ENCODE results near the gene CTNNA1.
"Not testable (repeated sequence)": the region's sequence is repeated elsewhere in the genome, so short reads cannot be mapped to it uniquely, and the experiment has no call there.

Gene CTNNA1

GRCh38 chr5:138761115-138761514, 7.9 kb downstream of the CTNNA1 start:
- not testable (repeated sequence) for DNase-seq

DNA sequence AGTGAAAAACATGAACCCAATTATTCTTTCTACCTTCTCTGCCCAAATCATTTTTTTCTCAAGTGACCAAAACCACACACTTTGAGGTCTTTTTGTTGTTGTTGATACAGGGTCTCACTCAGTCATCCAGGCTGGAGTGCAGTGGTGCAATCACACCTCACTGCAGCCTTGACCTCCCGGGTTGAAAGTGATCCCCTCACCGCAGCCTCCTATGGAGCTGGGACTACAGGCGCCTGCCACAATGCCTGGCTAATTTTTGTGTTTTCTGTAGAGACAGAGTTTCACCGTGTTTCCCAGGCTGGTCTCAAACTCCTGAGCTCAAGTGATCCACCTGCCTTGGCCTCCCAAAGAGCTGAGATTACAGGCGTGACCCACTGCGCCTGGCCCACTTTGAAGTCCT, 8.4 kb downstream of the CTNNA1 start:
- not testable (repeated sequence) for DNase-seq

- no peak for DNase-seq
Observed at GRCh38 chr5:138762110-138762509, 8.9 kb downstream of the CTNNA1 start.

DNA sequence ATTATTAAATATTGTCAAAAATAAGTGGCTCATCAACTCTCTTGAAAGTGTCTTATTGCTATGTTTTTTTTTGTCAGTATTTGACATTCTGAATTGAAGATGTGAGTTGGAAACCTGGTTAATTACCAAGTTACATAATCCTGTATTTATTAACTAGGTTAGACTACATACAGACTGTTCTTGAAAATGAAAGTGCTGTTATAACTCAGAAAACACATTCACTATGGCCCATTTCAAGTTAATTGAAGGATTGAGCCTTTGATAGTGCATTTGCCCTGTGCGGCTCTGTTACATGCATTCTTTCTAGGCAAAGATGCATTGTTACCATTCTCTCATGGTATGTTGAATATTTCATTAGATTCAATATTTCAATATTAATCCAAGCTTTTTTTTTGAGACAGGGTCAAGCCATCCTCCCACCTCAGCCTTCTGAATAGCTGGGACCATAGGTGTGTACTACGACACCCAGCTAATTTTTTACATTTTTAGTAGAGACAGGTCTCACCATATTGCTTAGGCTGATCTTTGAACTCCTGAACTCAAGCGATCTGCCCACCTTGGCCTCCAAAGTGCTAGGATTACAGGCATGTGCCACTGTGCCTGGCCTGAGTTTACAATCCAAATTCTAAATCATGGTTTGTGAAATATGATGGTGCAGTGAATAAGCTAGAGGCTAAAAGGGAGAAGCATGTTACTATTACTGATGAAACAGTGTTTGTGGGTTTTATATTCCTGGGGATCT, 10.0 kb downstream of the CTNNA1 start:
- no peak for DNase-seq

DNA sequence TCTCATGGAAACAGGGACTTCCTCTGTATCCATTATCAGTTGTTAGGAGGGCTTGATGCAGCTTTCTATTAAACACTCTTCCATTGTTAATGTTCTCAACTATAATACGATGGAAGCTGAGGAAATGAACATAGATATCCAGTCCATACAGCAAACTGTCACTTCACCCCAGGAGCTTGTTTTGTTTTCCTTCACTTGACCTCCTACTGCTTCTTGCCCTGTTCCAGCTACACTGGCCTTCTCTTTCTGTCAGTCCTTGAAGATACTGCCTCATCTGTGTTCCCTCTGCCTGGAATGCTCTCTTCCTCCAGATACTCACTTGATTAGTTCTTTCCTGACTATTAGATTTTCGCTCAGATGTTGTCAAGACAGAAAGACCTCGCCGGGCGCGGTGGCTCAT, 17.1 kb downstream of the CTNNA1 start:
- DNase-seq: no peak

- no peak for DNase-seq
Observed at GRCh38 chr5:138770977-138771376, 17.8 kb downstream of the CTNNA1 start.

GRCh38 chr5:138772986-138773594, 19.9 kb downstream of the CTNNA1 start:
- DNase-seq: no peak

DNA sequence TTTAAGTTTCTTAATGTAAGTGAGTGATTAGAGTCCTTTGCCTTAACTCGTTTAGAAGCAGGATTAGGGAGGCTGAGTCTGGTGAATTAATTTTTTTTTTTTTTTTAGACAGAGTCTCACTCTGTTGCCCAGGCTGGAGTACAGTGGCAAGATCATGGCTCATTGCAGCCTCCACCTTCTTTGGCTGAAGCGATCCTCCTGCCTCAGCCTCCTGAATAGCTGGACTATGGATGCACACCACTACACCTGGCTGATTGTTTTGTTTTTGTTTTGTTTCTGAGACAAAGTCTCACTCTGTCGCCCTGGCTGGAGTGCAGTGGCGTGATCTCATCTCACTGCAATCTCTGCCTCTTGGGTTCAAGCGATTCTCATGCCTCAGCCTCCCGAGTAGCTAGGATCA, 20.4 kb downstream of the CTNNA1 start:
- not testable (repeated sequence) for DNase-seq

GRCh38 chr5:138775034-138775433, 21.8 kb downstream of the CTNNA1 start:
- no peak for DNase-seq

GRCh38 chr5:138778234-138778633, 25.0 kb downstream of the CTNNA1 start:
- DNase-seq: no peak

DNA sequence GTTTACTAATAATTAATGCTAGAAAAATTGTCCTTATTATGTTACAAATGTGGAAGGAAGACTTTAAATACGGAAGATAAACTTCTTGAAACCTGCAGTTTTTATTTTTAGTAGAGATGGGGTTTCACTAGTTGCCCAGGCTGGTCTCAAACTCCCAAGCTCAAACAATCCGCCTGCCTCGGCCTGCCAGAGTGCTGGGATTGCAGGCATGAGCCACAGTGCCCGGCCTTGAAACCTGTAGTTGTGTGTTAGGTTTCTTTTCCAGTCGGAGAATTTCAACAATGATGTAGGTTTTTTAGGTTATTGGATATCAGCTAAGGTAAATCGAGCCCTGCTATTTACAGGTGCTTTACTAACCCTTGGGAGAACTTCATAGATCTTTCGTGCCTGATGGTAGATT, 30.8 kb downstream of the CTNNA1 start:
- no peak for DNase-seq

DNA sequence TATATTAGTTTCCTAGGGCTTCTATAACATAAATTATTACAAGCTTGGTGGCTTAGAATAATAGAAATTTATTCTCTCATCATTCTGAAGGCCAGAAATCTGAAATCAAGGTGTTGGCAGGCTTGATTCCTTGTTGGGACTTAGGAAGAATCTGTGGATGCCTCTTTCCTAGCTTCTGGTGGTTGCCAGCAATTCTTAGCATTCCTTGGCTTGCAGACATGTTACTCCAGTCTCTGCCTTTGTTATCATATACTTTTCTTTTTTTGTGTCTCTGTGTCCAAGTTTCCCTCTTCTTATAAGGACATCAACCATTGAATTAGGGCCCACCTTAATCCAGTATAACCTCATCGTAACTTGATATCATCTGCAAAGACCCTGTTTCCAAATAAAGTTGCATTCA, 31.4 kb downstream of the CTNNA1 start:
- DNase-seq: no peak

GRCh38 chr5:138789771-138790242, 36.6 kb downstream of the CTNNA1 start:
- DNase-seq: peak; percentile 17 to 54

GRCh38 chr5:138790684-138791083, 37.5 kb downstream of the CTNNA1 start:
- no peak for DNase-seq

- DNase-seq: no peak
Observed at GRCh38 chr5:138792195-138792790, 39.1 kb downstream of the CTNNA1 start.

DNA sequence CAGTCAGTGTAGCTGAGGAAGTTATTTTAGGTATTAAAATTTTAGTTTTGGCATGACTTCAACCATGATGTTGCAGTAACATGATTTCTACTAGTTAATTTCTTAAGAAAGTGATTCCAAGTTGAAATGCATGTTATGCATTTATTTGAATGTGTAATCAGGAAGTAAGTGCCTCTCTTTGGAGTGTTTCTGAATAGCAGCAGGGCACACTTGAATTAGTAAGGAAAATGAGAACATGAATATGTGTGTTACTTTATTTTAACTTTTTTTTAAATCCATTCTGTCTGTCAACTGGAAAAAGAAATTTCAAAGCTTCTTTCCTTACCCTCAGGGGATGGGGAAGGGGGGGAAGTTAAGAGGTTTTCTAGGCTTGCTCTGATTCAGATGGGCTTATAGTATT, 40.4 kb downstream of the CTNNA1 start:
- no peak for DNase-seq

- DNase-seq: no peak
Observed at GRCh38 chr5:138803285-138803684, 50.1 kb downstream of the CTNNA1 start.

DNA sequence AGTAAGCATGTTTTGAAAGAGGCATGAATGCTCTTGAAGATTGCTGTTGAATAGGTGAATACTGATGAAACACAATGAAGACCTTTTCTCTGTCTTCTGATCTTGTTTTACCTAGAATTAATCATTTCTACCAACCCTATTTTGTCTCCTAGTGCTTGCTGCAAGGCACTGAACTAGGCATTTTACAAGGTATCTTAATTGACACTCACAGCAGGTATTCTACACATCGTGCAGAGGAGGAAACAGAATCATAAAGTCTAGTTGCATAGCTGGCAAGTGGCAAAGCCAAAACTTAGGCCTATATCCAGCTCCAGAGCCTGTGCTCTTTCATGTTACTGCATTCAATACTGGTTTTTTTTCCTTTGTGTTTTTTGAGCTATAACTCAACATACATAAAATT, 50.7 kb downstream of the CTNNA1 start:
- DNase-seq: no peak

GRCh38 chr5:138805096-138805495, 51.9 kb downstream of the CTNNA1 start:
- no peak for DNase-seq

- DNase-seq: no peak
Observed at GRCh38 chr5:138807182-138807581, 54.0 kb downstream of the CTNNA1 start.

DNA sequence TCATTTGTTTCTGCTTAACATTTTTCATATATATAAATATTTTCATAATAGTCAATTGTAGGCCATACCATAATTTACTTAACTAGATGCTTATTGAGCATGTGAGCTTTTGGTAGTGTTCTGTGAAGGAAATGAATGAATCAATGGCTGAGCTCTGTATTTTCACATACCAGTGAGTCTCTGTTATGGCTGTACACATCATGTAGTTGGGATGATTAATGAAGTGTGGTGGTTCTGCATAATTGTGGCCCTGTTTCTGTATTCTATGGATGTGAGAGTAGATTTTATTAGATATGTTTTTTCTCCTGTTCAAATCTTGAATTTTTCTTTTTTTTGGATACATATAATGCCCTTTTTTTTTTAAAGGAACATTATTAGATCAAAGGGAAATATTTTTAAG, 56.2 kb downstream of the CTNNA1 start:
- DNase-seq: no peak

DNA sequence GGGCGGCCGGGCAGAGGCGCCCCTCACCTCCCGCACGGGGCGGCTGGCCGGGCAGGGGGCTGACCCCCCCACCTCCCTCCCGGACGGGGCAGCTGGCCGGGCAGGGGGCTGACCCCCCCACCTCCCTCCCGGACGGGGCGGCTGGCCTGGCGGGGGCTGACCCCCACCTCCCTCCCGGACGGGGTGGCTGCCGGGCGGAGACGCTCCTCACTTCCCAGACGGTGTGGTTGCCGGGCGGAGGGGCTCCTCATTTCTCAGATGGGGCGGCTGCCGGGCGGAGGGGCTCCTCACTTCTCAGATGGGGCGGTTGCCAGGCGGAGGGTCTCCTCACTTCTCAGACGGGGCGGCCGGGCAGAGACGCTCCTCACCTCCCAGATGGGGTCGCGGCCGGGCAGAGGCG, 57.6 kb downstream of the CTNNA1 start:
- not testable (repeated sequence) for DNase-seq

DNA sequence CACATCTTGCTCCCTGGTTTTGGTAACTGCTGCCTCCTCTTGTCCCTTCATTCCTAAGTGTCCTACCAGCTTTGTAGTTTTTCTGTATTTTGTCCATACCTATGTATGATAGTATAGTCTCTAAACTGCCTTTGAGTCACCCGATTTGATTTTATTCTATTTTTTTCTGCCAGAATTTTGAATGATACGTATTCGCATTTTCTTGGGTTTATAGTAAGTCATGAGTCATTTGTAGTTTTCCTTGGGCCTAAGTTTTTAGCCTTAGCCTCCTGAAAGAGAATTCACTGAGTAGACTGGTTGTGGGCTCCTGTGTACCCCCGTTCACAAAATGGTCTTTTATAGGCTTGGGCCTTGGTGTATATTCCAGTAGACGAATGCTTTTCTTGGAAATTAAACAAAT, 62.3 kb downstream of the CTNNA1 start:
- no peak for DNase-seq

DNA sequence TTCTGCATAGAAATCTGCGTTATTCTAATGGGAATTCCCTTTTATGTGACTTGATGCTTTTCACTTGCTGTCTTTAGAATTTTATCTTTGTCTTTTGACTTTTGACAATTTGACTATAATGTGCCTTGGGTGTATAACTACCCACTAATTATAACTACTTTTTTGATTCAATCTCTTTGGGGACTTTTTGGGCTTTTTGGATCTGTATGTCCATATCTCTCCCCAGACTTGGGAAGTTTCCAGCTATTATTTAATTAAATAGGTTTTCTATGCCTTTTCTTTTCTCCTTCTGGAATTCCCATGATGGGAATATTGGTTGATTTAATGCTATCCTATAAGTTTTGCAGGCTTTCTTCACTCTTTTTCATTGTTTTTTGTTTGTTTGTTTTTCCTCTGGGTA, 64.0 kb downstream of the CTNNA1 start:
- no peak for DNase-seq

Data from AML-193 (cell line).